SK-N-SH (cell line): ENCODE results near the gene MALRD1.

Experiments used
- CTCF ChIP-seq: fragments of 200-600 bp; sonication (generic); IDR thresholded peaks from 2 replicates; pipeline ENCODE4 v1.6.1; 2017; ENCODE audit warnings: antibody characterized with exemption, mild to moderate bottlenecking, moderate library complexity
- ELF1 ChIP-seq: IDR thresholded peaks from 2 replicates; pipeline ENCODE4 v1.4.0; 2012
- EP300 ChIP-seq, 2 experiments: IDR thresholded peaks; 2 replicates each; pipeline versions ENCODE4 v1.4.0 to v1.6.1; 2012; ENCODE audit warnings: borderline replicate concordance in 1 of 2, low read depth in 1 of 2, low read length in 1 of 2
- FOXJ3 ChIP-seq: sonication (generic); formaldehyde crosslinking; IDR thresholded peaks from 2 replicates; pipeline ENCODE4 v1.5.1; 2020; ENCODE audit warnings: mild to moderate bottlenecking, missing genetic modification reagents
- IRF3 ChIP-seq: fragments of 150-350 bp; IDR thresholded peaks from 2 replicates; pipeline ENCODE4 v1.6.1; 2016; ENCODE audit warnings: mild to moderate bottlenecking, low read depth, low read length
- NRF1 ChIP-seq: IDR thresholded peaks from 2 replicates; pipeline ENCODE4 v1.6.1; 2012; ENCODE audit warnings: low read depth, mild to moderate bottlenecking, low read length
- POLR2AphosphoS5 ChIP-seq: IDR thresholded peaks from 2 replicates; pipeline ENCODE4 v1.6.1; 2012; ENCODE audit warnings: low read depth, low read length
- REST ChIP-seq: IDR thresholded peaks from 2 replicates; pipeline ENCODE4 v1.6.1; 2012; ENCODE audit warnings: mild to moderate bottlenecking, low read depth, low read length, moderate library complexity
- SIN3A ChIP-seq: IDR thresholded peaks from 2 replicates; pipeline ENCODE4 v1.6.1; 2012; ENCODE audit warnings: low read depth, mild to moderate bottlenecking, low read length, moderate library complexity, borderline replicate concordance
- TCF12 ChIP-seq: IDR thresholded peaks from 2 replicates; pipeline ENCODE4 v1.4.0; 2012
- USF2 ChIP-seq: fragments of 150-350 bp; IDR thresholded peaks from 2 replicates; pipeline ENCODE4 v1.6.1; 2017; ENCODE audit warnings: antibody characterized with exemption, low read length, low read depth, borderline replicate concordance

- TF ChIP-seq SIN3A (no peak), USF2 (no peak), POLR2AphosphoS5 (no peak), EP300 (IDR thresholded peaks at IDR 0.05; ENCODE audit: borderline replicate concordance in 1 of 2, low read depth in 1 of 2, low read length in 1 of 2) (no peak; a peak in 1 of 4 replicates), NRF1 (no peak), CTCF (no peak), ELF1 (no peak), FOXJ3 (no peak), IRF3 (no peak), REST (no peak), TCF12 (no peak)
Measured at GRCh38 chr10:19154375-19154774, 105.8 kb downstream of the MALRD1 start.
